ENCODE data around the gene ZGRF1. TPM values are rescaled to one million over a fixed set of nuclear protein-coding genes. Genes with fewer than 3 reads are reported as not detected.

The ZGRF1 gene
- total RNA-seq, 1 donor from 2014 or later = 2.7 TPM

GRCh38 chr4:112520598-112521122 is 116.0 kb downstream of the ZGRF1 start:
- intact Hi-C loops (cut with micrococcal nuclease) = no loop called here
- no peaks in the 10 kb centered on the region for H3K36me3 ChIP-seq
- H3K9me3 ChIP-seq (replicated peaks) = no peaks in the 10 kb centered on the region
- no peak for DNase-seq
- peaks cover 46% of the 10 kb centered on the region for H3K4me1 ChIP-seq
- H3K27me3 ChIP-seq (ENCODE audit: low read depth) = peaks cover 100% of the 10 kb centered on the region
- H3K4me3 ChIP-seq = no peak overlapping the region
- TF ChIP-seq CTCF (IDR thresholded peaks at IDR 0.05; ENCODE audit: borderline replicate concordance) = no peak
- H3K27ac ChIP-seq (replicated peaks) = no peak overlapping the region

GRCh38 chr4:112519689-112520597 is 116.8 kb downstream of the ZGRF1 start:
- Histone ChIP-seq H3K4me3 (no peak overlapping the region), H3K9me3 (replicated peaks) (no peaks in the 10 kb centered on the region), H3K27ac (replicated peaks) (no peak overlapping the region), H3K27me3 (ENCODE audit: low read depth) (peaks cover 100% of the 10 kb centered on the region), H3K36me3 (no peaks in the 10 kb centered on the region), H3K4me1 (peaks cover 53% of the 10 kb centered on the region)
- DNase-seq = no peak
- intact Hi-C loops (cut with micrococcal nuclease) = no loop called here
- TF ChIP-seq CTCF (IDR thresholded peaks at IDR 0.05; ENCODE audit: borderline replicate concordance) = no peak

- no peak for TF ChIP-seq CTCF (IDR thresholded peaks at IDR 0.05; ENCODE audit: borderline replicate concordance)
- Histone ChIP-seq H3K9me3 (replicated peaks) (no peaks in the 10 kb centered on the region), H3K27me3 (ENCODE audit: low read depth) (peaks cover 100% of the 10 kb centered on the region), H3K36me3 (no peaks in the 10 kb centered on the region), H3K4me1 (peaks cover 56% of the 10 kb centered on the region), H3K27ac (replicated peaks) (no peak overlapping the region), H3K4me3 (no peak overlapping the region)
- intact Hi-C loops (cut with micrococcal nuclease) = no loop called here
- no peak for DNase-seq
These were observed 118.0 kb downstream of the ZGRF1 start for GRCh38 chr4:112518675-112519074.

GRCh38 chr4:112517911-112518310 is 118.8 kb downstream of the ZGRF1 start:
- Histone ChIP-seq H3K9me3 (replicated peaks) (no peaks in the 10 kb centered on the region), H3K36me3 (no peaks in the 10 kb centered on the region), H3K27me3 (ENCODE audit: low read depth) (peaks cover 100% of the 10 kb centered on the region), H3K4me1 (peaks cover 49% of the 10 kb centered on the region), H3K4me3 (no peak overlapping the region), H3K27ac (replicated peaks) (no peak overlapping the region)
- no peak for DNase-seq
- intact Hi-C loops (cut with micrococcal nuclease) = no loop called here
- no peak for TF ChIP-seq CTCF (IDR thresholded peaks at IDR 0.05; ENCODE audit: borderline replicate concordance)

- Histone ChIP-seq H3K4me1 (peaks cover 44% of the 10 kb centered on the region), H3K36me3 (no peaks in the 10 kb centered on the region), H3K9me3 (replicated peaks) (no peaks in the 10 kb centered on the region), H3K27ac (replicated peaks) (no peak overlapping the region), H3K4me3 (peak overlapping the region; percentile 69), H3K27me3 (ENCODE audit: low read depth) (peaks cover 100% of the 10 kb centered on the region)
- intact Hi-C loops (cut with micrococcal nuclease) = no loop called here
- TF ChIP-seq CTCF (IDR thresholded peaks at IDR 0.05; ENCODE audit: borderline replicate concordance) = no peak
- no peak for DNase-seq
These were observed 119.6 kb downstream of the ZGRF1 start for GRCh38 chr4:112517067-112517634.

Measured in left ventricle myocardium inferior (tissue), 1 donor.